Keratinocyte (primary cell): ENCODE data around the gene SLC34A3. TPM values are rescaled to one million over a fixed set of nuclear protein-coding genes. Genes with fewer than 3 reads are reported as not detected.

Source experiments
- DNase-seq: peaks from one replicate; pipeline ENCODE4 v3.0.0-alpha.2; 2011; ENCODE audit warnings: low read depth, missing footprints, low spot score
- FAIRE-seq: peaks from 2 replicates; lab custom pipeline; 2011; peaks lifted over from hg19 to GRCh38; lab: Jason Lieb, UNC
- H2AFZ ChIP-seq: 2 replicates; pipeline ENCODE4 v1.6.0; 2012; ENCODE audit warnings: low read length, control low read depth, inconsistent platforms; ENCODE audit not compliant: control insufficient read depth
- H3K27ac ChIP-seq: 2 replicates; pipeline ENCODE4 v1.5.1; 2011; ENCODE audit warnings: low read length; ENCODE audit not compliant: control insufficient read depth, insufficient read depth
- H3K27me3 ChIP-seq: 3 replicates; pipeline ENCODE4 v1.6.0; 2011; ENCODE audit warnings: low read length; ENCODE audit not compliant: control insufficient read depth, insufficient read depth; ENCODE audit errors: extremely low read depth
- H3K36me3 ChIP-seq, 2 experiments: 2 replicates in 1 of 2; 3 replicates in 1 of 2; pipeline ENCODE4 v1.5.1; 2011; ENCODE audit warnings: low read length in 2 of 2, mild to moderate bottlenecking in 1 of 2; ENCODE audit not compliant: control insufficient read depth in 2 of 2, insufficient read depth in 2 of 2; ENCODE audit errors: extremely low read depth in 1 of 2
- H3K4me1 ChIP-seq: 3 replicates; pipeline ENCODE4 v1.5.1; 2011; ENCODE audit warnings: low read length; ENCODE audit not compliant: control insufficient read depth, insufficient read depth; ENCODE audit errors: extremely low read depth
- H3K4me2 ChIP-seq: 3 replicates; pipeline ENCODE4 v1.6.0; 2011; ENCODE audit warnings: low read depth, low read length; ENCODE audit not compliant: control insufficient read depth, insufficient read depth; ENCODE audit errors: extremely low read depth
- H3K4me3 ChIP-seq, 3 experiments: fragments of 200-600 bp in 1 of 3; sonication (generic) in 1 of 3; 2 replicates in 2 of 3; 3 replicates in 1 of 3; pipeline ENCODE4 v1.5.1; 2011 to 2016; ENCODE audit warnings: low read length in 3 of 3, mild to moderate bottlenecking in 3 of 3, control low read depth in 2 of 3, inconsistent platforms in 1 of 3, low read depth in 1 of 3, mixed read lengths in 1 of 3, mixed run types in 1 of 3, moderate library complexity in 1 of 3; ENCODE audit not compliant: control insufficient read depth in 2 of 3, insufficient read depth in 2 of 3; ENCODE audit errors: extremely low read depth in 1 of 3
- H3K79me2 ChIP-seq: 2 replicates; pipeline ENCODE4 v1.6.0; 2012; ENCODE audit warnings: low read length; ENCODE audit not compliant: control insufficient read depth, insufficient read depth
- H3K9ac ChIP-seq: 3 replicates; pipeline ENCODE4 v1.6.0; 2011; ENCODE audit warnings: low read length; ENCODE audit not compliant: control insufficient read depth, insufficient read depth; ENCODE audit errors: extremely low read depth
- H3K9me1 ChIP-seq: 3 replicates; pipeline ENCODE4 v1.6.0; 2011; ENCODE audit warnings: low read length; ENCODE audit not compliant: control insufficient read depth, insufficient read depth; ENCODE audit errors: extremely low read depth
- H3K9me3 ChIP-seq: 2 replicates; pipeline ENCODE4 v1.5.1; 2012; ENCODE audit warnings: low read depth, low read length; ENCODE audit not compliant: control insufficient read depth
- H4K20me1 ChIP-seq: 3 replicates; pipeline ENCODE4 v1.6.0; 2011; ENCODE audit warnings: low read length; ENCODE audit not compliant: control insufficient read depth, insufficient read depth; ENCODE audit errors: extremely low read depth
- CTCF ChIP-seq, 3 experiments: IDR thresholded peaks in 1 of 3; conservative IDR thresholded peaks in 1 of 3; optimal IDR thresholded peaks in 1 of 3; 2 replicates in 2 of 3; 3 replicates in 1 of 3; pipeline versions ENCODE3 to v1.5.1; 2011; ENCODE audit warnings: low read length in 3 of 3, mild to moderate bottlenecking in 3 of 3, moderate library complexity in 2 of 3, control low read depth in 1 of 3, inconsistent platforms in 1 of 3; ENCODE audit not compliant: insufficient read depth in 2 of 3; ENCODE audit errors: extremely low read depth in 1 of 3
- EZH2 ChIP-seq: IDR thresholded peaks from one replicate; pipeline ENCODE4 v1.6.1; 2012; ENCODE audit warnings: inconsistent platforms, mild to moderate bottlenecking, low read length, moderate library complexity
- dilution Hi-C: fragments of 300-500 bp; cut with MboI; formaldehyde crosslinking; loops from one replicate; pipeline ENCODE4 v1.7.0; 2020; ENCODE audit warnings: low sequenced_read_pairs; ENCODE audit not compliant: extremely low pct_ligation_motif_present
- polyA plus RNA-seq, 5 experiments: library from polyadenylated mRNA; depleted of rRNA in 3 of 5; stranded (reverse) in 3 of 5; stranded (forward) in 1 of 5; unstranded in 1 of 5; fragments of >200 nt; gene quantifications; 1 replicate in 1 of 5; 2 replicates in 3 of 5; 3 replicates in 1 of 5; pipeline versions ENCODE4 v1.2.1 to v1.2.3, GENCODE V29; 2011 to 2012; ENCODE audit warnings: missing spikeins in 2 of 5, low read depth in 1 of 5, low replicate concordance in 1 of 5

Gene SLC34A3
- polyA plus RNA-seq, 1 donor (not counting 4 experiments of a cell fraction or from before 2014, with no cell fraction given), result not detected

DNA sequence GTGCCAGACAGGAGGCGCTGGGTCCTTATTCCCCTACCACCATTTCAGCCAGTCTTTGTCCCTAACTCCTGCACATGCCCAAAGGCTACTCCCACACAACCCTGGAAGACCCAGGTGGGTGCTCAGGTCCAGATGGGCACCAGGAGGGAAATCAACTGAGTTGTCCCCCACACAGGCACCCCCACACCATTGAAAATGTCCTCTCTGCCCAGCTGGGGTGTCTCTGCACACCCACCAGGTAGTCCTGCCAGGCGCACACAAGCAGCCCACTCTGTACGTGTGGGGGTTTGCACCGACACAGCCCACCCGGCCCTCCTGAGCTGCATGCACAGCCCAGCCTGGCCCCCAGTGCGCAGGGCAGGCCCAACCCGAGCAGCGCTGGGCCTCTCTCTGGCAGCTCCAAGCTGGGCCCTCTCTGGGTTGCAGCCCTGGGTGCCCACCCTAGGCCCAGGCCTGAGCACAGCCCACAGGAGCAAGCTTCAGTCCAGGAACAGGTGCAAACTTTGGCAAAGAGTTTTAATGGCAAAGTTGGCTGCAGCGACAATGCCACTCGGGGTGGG lies 10.9 kb upstream of the SLC34A3 start:
- FAIRE-seq, result no peak
- no peak for TF ChIP-seq CTCF (optimal IDR thresholded peaks at IDR 0.05 in 1 of 3, IDR thresholded peaks at IDR 0.05 in 1 of 3, conservative IDR thresholded peaks at IDR 0.05 in 1 of 3; ENCODE audit: extremely low read depth in 1 of 3, insufficient read depth in 2 of 3, low read length in 3 of 3)
- no peak for TF ChIP-seq EZH2
- H3K27ac ChIP-seq, result no peak overlapping the region
- no peaks in the 10 kb centered on the region for H3K79me2 ChIP-seq
- no peaks in the 10 kb centered on the region for H3K9me3 ChIP-seq
- no peak overlapping the region for H2AFZ ChIP-seq
- peaks cover 3 to 12% of the 10 kb centered on the region in 2 experiments for H3K36me3 ChIP-seq
- dilution Hi-C loops, result no loop called here
- H3K9ac ChIP-seq, result no peak overlapping the region
- no peak for DNase-seq
- H3K9me1 ChIP-seq, result no peaks in the 10 kb centered on the region
- no peak overlapping the region for H3K4me2 ChIP-seq
- H3K4me3 ChIP-seq, result no peak overlapping the region
- no peaks in the 10 kb centered on the region for H4K20me1 ChIP-seq
- H3K27me3 ChIP-seq, result no peaks in the 10 kb centered on the region
- peaks cover 33% of the 10 kb centered on the region for H3K4me1 ChIP-seq

GRCh38 chr9:137220317-137221094 lies 10.2 kb upstream of the SLC34A3 start:
- Histone ChIP-seq H3K36me3 (peaks cover 3 to 8% of the 10 kb centered on the region in 2 experiments), H3K27me3 (no peaks in the 10 kb centered on the region), H2AFZ (no peak overlapping the region), H3K9me3 (no peaks in the 10 kb centered on the region), H3K79me2 (no peaks in the 10 kb centered on the region), H3K9me1 (no peaks in the 10 kb centered on the region), H4K20me1 (no peaks in the 10 kb centered on the region), H3K4me1 (peaks cover 39% of the 10 kb centered on the region), H3K4me2 (no peak overlapping the region), H3K4me3 (no peak overlapping the region), H3K27ac (no peak overlapping the region), H3K9ac (no peak overlapping the region)
- FAIRE-seq, result no peak
- TF ChIP-seq EZH2 (no peak), CTCF (optimal IDR thresholded peaks at IDR 0.05 in 1 of 3, IDR thresholded peaks at IDR 0.05 in 1 of 3, conservative IDR thresholded peaks at IDR 0.05 in 1 of 3; ENCODE audit: extremely low read depth in 1 of 3, insufficient read depth in 2 of 3, low read length in 3 of 3) (no peak)
- no peak for DNase-seq
- dilution Hi-C loops, result no loop called here
